Measurements from ENCODE around the gene CRIM1.

The CRIM1 gene

GRCh38 chr2:36499128-36499820, 143.7 kb downstream of the CRIM1 start:
- Histone ChIP-seq H3K9me3 (ENCODE audit: insufficient read depth, low read depth, low read length) (no peaks in the 10 kb centered on the region), H3K4me1 (ENCODE audit: insufficient read depth, low read length) (no peaks in the 10 kb centered on the region), H3K27me3 (ENCODE audit: insufficient read depth, low read length) (no peaks in the 10 kb centered on the region), H3K9ac (ENCODE audit: low read depth, low read length) (no peak overlapping the region), H3K36me3 (ENCODE audit: insufficient read depth, low read length) (peaks cover 59% of the 10 kb centered on the region), H3K4me3 (ENCODE audit: low read length) (no peak overlapping the region), H3K27ac (ENCODE audit: low read depth, low read length) (no peak overlapping the region)
- 95% methylated on average over 6 of the region's 6 CpGs for WGBS

GRCh38 chr2:36500072-36500471, 144.5 kb downstream of the CRIM1 start:
- Histone ChIP-seq H3K4me1 (ENCODE audit: insufficient read depth, low read length) (no peaks in the 10 kb centered on the region), H3K9me3 (ENCODE audit: insufficient read depth, low read depth, low read length) (no peaks in the 10 kb centered on the region), H3K27me3 (ENCODE audit: insufficient read depth, low read length) (no peaks in the 10 kb centered on the region), H3K9ac (ENCODE audit: low read depth, low read length) (no peak overlapping the region), H3K4me3 (ENCODE audit: low read length) (no peak overlapping the region), H3K36me3 (ENCODE audit: insufficient read depth, low read length) (peaks cover 64% of the 10 kb centered on the region), H3K27ac (ENCODE audit: low read depth, low read length) (no peak overlapping the region)
- WGBS, result 91% methylated on average over 7 of the region's 7 CpGs

GRCh38 chr2:36502081-36502480, 146.5 kb downstream of the CRIM1 start:
- Histone ChIP-seq H3K27me3 (ENCODE audit: insufficient read depth, low read length) (no peaks in the 10 kb centered on the region), H3K36me3 (ENCODE audit: insufficient read depth, low read length) (peaks cover 74% of the 10 kb centered on the region), H3K9ac (ENCODE audit: low read depth, low read length) (no peak overlapping the region), H3K4me1 (ENCODE audit: insufficient read depth, low read length) (no peaks in the 10 kb centered on the region), H3K27ac (ENCODE audit: low read depth, low read length) (no peak overlapping the region), H3K4me3 (ENCODE audit: low read length) (no peak overlapping the region), H3K9me3 (ENCODE audit: insufficient read depth, low read depth, low read length) (no peaks in the 10 kb centered on the region)
- WGBS, result 96% methylated on average over 4 of the region's 4 CpGs

GRCh38 chr2:36507408-36507812, 151.8 kb downstream of the CRIM1 start:
- Histone ChIP-seq H3K27ac (ENCODE audit: low read depth, low read length) (peak overlapping the region; percentile 63; the same call in 1 of the 2 replicates), H3K4me1 (ENCODE audit: insufficient read depth, low read length) (peaks cover 5% of the 10 kb centered on the region; the same call in 1 of the 2 replicates), H3K9ac (ENCODE audit: low read depth, low read length) (no peak overlapping the region), H3K36me3 (ENCODE audit: insufficient read depth, low read length) (peaks cover 64% of the 10 kb centered on the region), H3K4me3 (ENCODE audit: low read length) (no peak overlapping the region), H3K9me3 (ENCODE audit: insufficient read depth, low read depth, low read length) (no peaks in the 10 kb centered on the region), H3K27me3 (ENCODE audit: insufficient read depth, low read length) (no peaks in the 10 kb centered on the region)

GRCh38 chr2:36509075-36509474, 153.5 kb downstream of the CRIM1 start:
- peaks cover 5% of the 10 kb centered on the region; the same call in 1 of the 2 replicates for H3K4me1 ChIP-seq (ENCODE audit: insufficient read depth, low read length)
- no peak overlapping the region for H3K9ac ChIP-seq (ENCODE audit: low read depth, low read length)
- H3K27me3 ChIP-seq (ENCODE audit: insufficient read depth, low read length), result no peaks in the 10 kb centered on the region
- no peak overlapping the region for H3K4me3 ChIP-seq (ENCODE audit: low read length)
- peaks cover 74% of the 10 kb centered on the region for H3K36me3 ChIP-seq (ENCODE audit: insufficient read depth, low read length)
- H3K27ac ChIP-seq (ENCODE audit: low read depth, low read length), result no peak overlapping the region
- no peaks in the 10 kb centered on the region for H3K9me3 ChIP-seq (ENCODE audit: insufficient read depth, low read depth, low read length)
- 95% methylated on average over 6 of the region's 6 CpGs for WGBS

GRCh38 chr2:36511858-36512603, 156.5 kb downstream of the CRIM1 start:
- 97% methylated on average over 6 of the region's 9 CpGs for WGBS
- Histone ChIP-seq H3K4me3 (ENCODE audit: low read length) (no peak overlapping the region), H3K4me1 (ENCODE audit: insufficient read depth, low read length) (peaks cover 5% of the 10 kb centered on the region; the same call in 1 of the 2 replicates), H3K36me3 (ENCODE audit: insufficient read depth, low read length) (peaks cover 82% of the 10 kb centered on the region), H3K27ac (ENCODE audit: low read depth, low read length) (no peak overlapping the region), H3K9me3 (ENCODE audit: insufficient read depth, low read depth, low read length) (no peaks in the 10 kb centered on the region), H3K27me3 (ENCODE audit: insufficient read depth, low read length) (no peaks in the 10 kb centered on the region), H3K9ac (ENCODE audit: low read depth, low read length) (no peak overlapping the region)

GRCh38 chr2:36512705-36513104, 157.1 kb downstream of the CRIM1 start:
- Histone ChIP-seq H3K4me3 (ENCODE audit: low read length) (no peak overlapping the region), H3K4me1 (ENCODE audit: insufficient read depth, low read length) (peaks cover 3% of the 10 kb centered on the region; the same call in 1 of the 2 replicates), H3K9me3 (ENCODE audit: insufficient read depth, low read depth, low read length) (no peaks in the 10 kb centered on the region), H3K36me3 (ENCODE audit: insufficient read depth, low read length) (peaks cover 89% of the 10 kb centered on the region), H3K27me3 (ENCODE audit: insufficient read depth, low read length) (no peaks in the 10 kb centered on the region), H3K9ac (ENCODE audit: low read depth, low read length) (no peak overlapping the region), H3K27ac (ENCODE audit: low read depth, low read length) (no peak overlapping the region)
- WGBS, result 87% methylated on average over 3 of the region's 3 CpGs

- 100% methylated on average over 2 of the region's 2 CpGs for WGBS
- Histone ChIP-seq H3K27ac (ENCODE audit: low read depth, low read length) (no peak overlapping the region), H3K4me3 (ENCODE audit: low read length) (no peak overlapping the region), H3K4me1 (ENCODE audit: insufficient read depth, low read length) (no peaks in the 10 kb centered on the region), H3K9me3 (ENCODE audit: insufficient read depth, low read depth, low read length) (no peaks in the 10 kb centered on the region), H3K27me3 (ENCODE audit: insufficient read depth, low read length) (no peaks in the 10 kb centered on the region), H3K9ac (ENCODE audit: low read depth, low read length) (no peak overlapping the region), H3K36me3 (ENCODE audit: insufficient read depth, low read length) (peaks cover 98% of the 10 kb centered on the region)
Measured at GRCh38 chr2:36513661-36514060, 158.1 kb downstream of the CRIM1 start.

- Histone ChIP-seq H3K4me3 (ENCODE audit: low read length) (no peak overlapping the region), H3K27me3 (ENCODE audit: insufficient read depth, low read length) (no peaks in the 10 kb centered on the region), H3K4me1 (ENCODE audit: insufficient read depth, low read length) (no peaks in the 10 kb centered on the region), H3K27ac (ENCODE audit: low read depth, low read length) (no peak overlapping the region), H3K36me3 (ENCODE audit: insufficient read depth, low read length) (peaks cover 99% of the 10 kb centered on the region), H3K9ac (ENCODE audit: low read depth, low read length) (no peak overlapping the region), H3K9me3 (ENCODE audit: insufficient read depth, low read depth, low read length) (no peaks in the 10 kb centered on the region)
- WGBS, result 92% methylated on average over 7 of the region's 7 CpGs
Measured at GRCh38 chr2:36515538-36515937, 160.0 kb downstream of the CRIM1 start.

- peaks cover 99% of the 10 kb centered on the region for H3K36me3 ChIP-seq (ENCODE audit: insufficient read depth, low read length)
- H3K9ac ChIP-seq (ENCODE audit: low read depth, low read length), result no peak overlapping the region
- H3K27ac ChIP-seq (ENCODE audit: low read depth, low read length), result no peak overlapping the region
- H3K9me3 ChIP-seq (ENCODE audit: insufficient read depth, low read depth, low read length), result no peaks in the 10 kb centered on the region
- 95% methylated on average over 8 of the region's 8 CpGs for WGBS
- H3K4me1 ChIP-seq (ENCODE audit: insufficient read depth, low read length), result no peaks in the 10 kb centered on the region
- H3K27me3 ChIP-seq (ENCODE audit: insufficient read depth, low read length), result no peaks in the 10 kb centered on the region
- H3K4me3 ChIP-seq (ENCODE audit: low read length), result no peak overlapping the region
Measured at GRCh38 chr2:36516136-36516870, 160.7 kb downstream of the CRIM1 start.

GRCh38 chr2:36520431-36520830, 164.9 kb downstream of the CRIM1 start:
- no peak overlapping the region for H3K27ac ChIP-seq (ENCODE audit: low read depth, low read length)
- H3K9ac ChIP-seq (ENCODE audit: low read depth, low read length), result no peak overlapping the region
- no peaks in the 10 kb centered on the region for H3K9me3 ChIP-seq (ENCODE audit: insufficient read depth, low read depth, low read length)
- peaks cover 97% of the 10 kb centered on the region for H3K36me3 ChIP-seq (ENCODE audit: insufficient read depth, low read length)
- no peak overlapping the region for H3K4me3 ChIP-seq (ENCODE audit: low read length)
- H3K27me3 ChIP-seq (ENCODE audit: insufficient read depth, low read length), result no peaks in the 10 kb centered on the region
- WGBS, result 94% methylated on average over 1 of the region's 4 CpGs
- no peaks in the 10 kb centered on the region for H3K4me1 ChIP-seq (ENCODE audit: insufficient read depth, low read length)

All from HUES64 (cell line).